Transverse colon (tissue), 4 donors: ENCODE data around the gene RELT. TPM values are rescaled to one million over a fixed set of nuclear protein-coding genes. Genes with fewer than 3 reads are reported as not detected.

Source experiments
- DNase-seq: peaks from one replicate; pipeline ENCODE4 v3.0.0-alpha.2; 2019
- H3K27ac ChIP-seq, 4 donors: fragments of 200-600 bp; sonication (generic); 2 replicates each; pipeline ENCODE4 v1.5.1; 2016 to 2018; ENCODE audit warnings: inconsistent platforms in 4 of 4
- H3K27me3 ChIP-seq: fragments of 200-600 bp; sonication (generic); 2 replicates; pipeline ENCODE4 v1.5.1; 2017; ENCODE audit warnings: inconsistent platforms
- H3K36me3 ChIP-seq, 4 donors: fragments of 200-600 bp; sonication (generic); 2 replicates each; pipeline ENCODE4 v1.5.1; 2017 to 2019; ENCODE audit warnings: inconsistent platforms in 4 of 4
- H3K4me1 ChIP-seq, 4 donors: fragments of 200-600 bp; sonication (generic); 2 replicates each; pipeline ENCODE4 v1.5.1; 2017 to 2020; ENCODE audit warnings: inconsistent platforms in 4 of 4
- H3K4me3 ChIP-seq, 4 donors: fragments of 200-600 bp; sonication (generic); 1 replicate in 1 of 4; 2 replicates in 3 of 4; pipeline versions ENCODE4 v1.5.1 to v1.6.1; 2017 to 2019; ENCODE audit warnings: inconsistent platforms in 4 of 4
- H3K9me3 ChIP-seq, 2 donors: fragments of 200-600 bp; sonication (generic); 2 replicates each; pipeline ENCODE4 v1.5.1; 2017 to 2019; ENCODE audit warnings: inconsistent platforms in 2 of 2
- EP300 ChIP-seq: sonication (generic); formaldehyde crosslinking; IDR thresholded peaks from one replicate; pipeline ENCODE4 v1.6.1; 2017; ENCODE audit warnings: antibody characterized with exemption, low read depth
- POLR2A ChIP-seq: fragments of 450-650 bp; IDR thresholded peaks from one replicate; pipeline ENCODE4 v1.6.1; 2016; ENCODE audit warnings: antibody characterized with exemption, mild to moderate bottlenecking, moderate library complexity
- POLR2AphosphoS5 ChIP-seq, 3 donors: sonication (generic); formaldehyde crosslinking; IDR thresholded peaks; one replicate each; pipeline ENCODE4 v1.6.1; 2016; ENCODE audit warnings: antibody characterized with exemption in 3 of 3
- WGBS, 2 donors: methylation state at CpG; one replicate each; pipeline ENCODE4 v1.1.5; 2018; ENCODE audit warnings: low coverage in 1 of 2; 5-methylcytosine and 5-hydroxymethylcytosine counted together
- in situ Hi-C, 4 donors: fragments of 200-750 bp; cut with MboI; loops; one replicate each; pipeline versions ENCODE4 v1.15.0 to v1.15.1; 2017; ENCODE audit warnings: low sequenced_read_pairs in 3 of 4, low pct_ligation_motif_present in 1 of 4, low pct_unique_long_range_greater_than_20kb in 1 of 4
- intact Hi-C: fragments of 100-400 bp; cut with DNase I; formaldehyde crosslinking; loops from one replicate; pipeline ENCODE4 v1.15.1; 2023; ENCODE audit warnings: low total_unique reads
- total RNA-seq, 4 donors: library from RNA; depleted of rRNA; stranded (reverse); fragments of >200 nt; gene quantifications; one replicate each; pipeline ENCODE4 v1.1.0, GENCODE V29; 2016
- TF ChIP-seq, protein P1 (sequence below), 5 experiments: fragments of 200-600 bp in 3 of 5; fragments of 450-650 bp in 2 of 5; sonication (generic) in 3 of 5; IDR thresholded peaks; 1 replicate in 2 of 5; 2 replicates in 3 of 5; pipeline ENCODE4 v1.5.1; 2016 to 2017; ENCODE audit warnings: antibody characterized with exemption in 5 of 5, inconsistent platforms in 3 of 5, mild to moderate bottlenecking in 2 of 5, moderate library complexity in 1 of 5

The RELT gene
- total RNA-seq, 4 donors from 2014 or later, result 2.0 to 10.1 (median 6.1) TPM

DNA sequence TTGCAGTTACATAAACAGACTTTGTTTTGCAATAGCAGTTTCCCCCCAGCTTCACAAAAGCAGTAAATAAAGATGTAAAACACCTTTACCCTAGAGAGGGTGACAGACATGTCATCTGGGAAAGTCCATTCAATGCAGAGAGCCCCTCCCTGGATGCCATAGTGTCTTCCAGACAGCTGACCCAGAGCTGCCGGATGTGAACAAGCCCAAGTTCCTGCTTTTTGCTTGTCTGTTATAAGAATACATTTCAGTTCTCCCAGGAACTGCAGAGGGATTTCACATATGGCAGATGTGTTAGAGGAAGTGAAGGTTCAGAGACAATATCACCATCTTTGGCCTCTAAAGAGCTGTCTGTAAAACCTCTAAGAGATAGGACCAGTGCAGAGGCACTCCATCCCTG lies 48.9 kb downstream of the RELT start:
- Histone ChIP-seq H3K9me3 (no peaks in the 10 kb centered on the region), H3K4me1 (no peaks in the 10 kb centered on the region), H3K4me3 (no peak overlapping the region), H3K27ac (no peak overlapping the region), H3K27me3 (no peaks in the 10 kb centered on the region), H3K36me3 (no peaks in the 10 kb centered on the region)
- in situ Hi-C loops, result no loop called here
- no peak for DNase-seq
- 71 to 85% methylated on average over 1 of the region's 1 CpG for WGBS, 2 donors
- intact Hi-C loops, result no loop called here
- TF ChIP-seq EP300 (no peak), POLR2AphosphoS5 (IDR thresholded peaks at IDR 0.05) (no peak), POLR2A (no peak)
- TF ChIP-seq, protein P1, sequence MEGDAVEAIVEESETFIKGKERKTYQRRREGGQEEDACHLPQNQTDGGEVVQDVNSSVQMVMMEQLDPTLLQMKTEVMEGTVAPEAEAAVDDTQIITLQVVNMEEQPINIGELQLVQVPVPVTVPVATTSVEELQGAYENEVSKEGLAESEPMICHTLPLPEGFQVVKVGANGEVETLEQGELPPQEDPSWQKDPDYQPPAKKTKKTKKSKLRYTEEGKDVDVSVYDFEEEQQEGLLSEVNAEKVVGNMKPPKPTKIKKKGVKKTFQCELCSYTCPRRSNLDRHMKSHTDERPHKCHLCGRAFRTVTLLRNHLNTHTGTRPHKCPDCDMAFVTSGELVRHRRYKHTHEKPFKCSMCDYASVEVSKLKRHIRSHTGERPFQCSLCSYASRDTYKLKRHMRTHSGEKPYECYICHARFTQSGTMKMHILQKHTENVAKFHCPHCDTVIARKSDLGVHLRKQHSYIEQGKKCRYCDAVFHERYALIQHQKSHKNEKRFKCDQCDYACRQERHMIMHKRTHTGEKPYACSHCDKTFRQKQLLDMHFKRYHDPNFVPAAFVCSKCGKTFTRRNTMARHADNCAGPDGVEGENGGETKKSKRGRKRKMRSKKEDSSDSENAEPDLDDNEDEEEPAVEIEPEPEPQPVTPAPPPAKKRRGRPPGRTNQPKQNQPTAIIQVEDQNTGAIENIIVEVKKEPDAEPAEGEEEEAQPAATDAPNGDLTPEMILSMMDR (IDR thresholded peaks at IDR 0.05), result no peak

DNA sequence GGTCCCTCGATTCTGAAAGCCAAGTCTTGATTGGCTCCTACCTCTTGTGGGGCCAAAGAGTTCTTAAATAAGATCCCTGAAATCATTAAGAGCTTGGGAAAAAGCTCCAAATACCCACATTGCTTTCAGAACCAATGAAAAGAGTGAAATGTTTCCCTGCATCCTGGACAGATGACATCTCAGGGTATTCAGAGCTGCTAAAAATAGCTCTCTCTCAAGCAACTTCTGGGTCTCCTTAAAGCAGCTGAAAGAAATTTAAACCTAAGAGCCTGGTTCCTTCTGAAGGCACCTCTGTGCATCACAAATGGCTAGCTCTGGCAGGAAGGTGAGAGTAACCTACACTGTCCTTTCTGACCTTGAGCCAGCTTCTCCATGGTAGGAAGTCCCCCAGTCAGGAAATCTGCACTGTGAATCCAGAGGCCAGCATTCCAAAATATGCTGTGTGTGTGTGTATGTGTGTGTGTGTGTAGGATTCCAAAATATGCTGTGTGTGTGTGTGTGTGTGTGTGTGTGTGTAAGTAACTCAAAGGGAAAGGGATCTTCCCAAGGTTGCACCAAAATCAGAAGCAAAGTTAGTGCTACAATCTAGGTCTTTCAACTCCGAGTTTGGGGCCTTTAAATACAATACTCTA lies 50.1 kb downstream of the RELT start:
- intact Hi-C loops, result no loop called here

DNA sequence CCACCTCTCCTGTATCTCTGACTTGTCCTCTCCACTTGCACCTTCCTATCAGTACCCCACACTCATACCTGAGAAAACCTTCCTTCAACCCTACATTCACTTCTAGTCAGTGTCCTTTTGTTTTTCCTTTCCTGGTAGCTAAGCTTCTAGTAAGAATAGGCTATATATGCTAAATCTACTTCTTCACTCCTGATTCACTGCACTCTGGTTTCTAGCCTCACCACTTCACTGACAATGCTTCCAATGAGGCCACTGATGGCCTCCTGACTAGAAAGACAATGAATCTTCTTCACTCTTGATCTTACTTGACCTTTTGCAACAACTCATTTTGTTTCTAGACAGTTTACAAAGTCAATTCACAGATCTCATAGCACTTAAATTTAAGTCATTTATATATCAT lies 52.0 kb downstream of the RELT start:
- intact Hi-C loops, result no loop called here
- Histone ChIP-seq H3K27ac (no peak overlapping the region), H3K36me3 (no peaks in the 10 kb centered on the region), H3K4me1 (no peaks in the 10 kb centered on the region), H3K9me3 (no peaks in the 10 kb centered on the region), H3K4me3 (no peak overlapping the region), H3K27me3 (no peaks in the 10 kb centered on the region)
- TF ChIP-seq POLR2AphosphoS5 (IDR thresholded peaks at IDR 0.05) (no peak), POLR2A (no peak), EP300 (no peak)
- TF ChIP-seq, protein P1 (IDR thresholded peaks at IDR 0.05), result no peak
- DNase-seq, result no peak
- in situ Hi-C loops, result no loop called here

More for the DNA sequence above, 50.1 kb downstream of the RELT start:
- in situ Hi-C loops, result no loop called here
- no peak overlapping the region for H3K27ac ChIP-seq
- H3K36me3 ChIP-seq, result no peaks in the 10 kb centered on the region
- H3K4me3 ChIP-seq, result no peak overlapping the region
- no peaks in the 10 kb centered on the region for H3K27me3 ChIP-seq
- TF ChIP-seq POLR2A, result no peak
- TF ChIP-seq, protein P1 (IDR thresholded peaks at IDR 0.05), result no peak
- TF ChIP-seq EP300, result no peak
- TF ChIP-seq POLR2AphosphoS5 (IDR thresholded peaks at IDR 0.05), result no peak
- H3K4me1 ChIP-seq, result no peaks in the 10 kb centered on the region
- 80% methylated on average over 1 to 2 of the region's 2 CpGs for WGBS, 2 donors
- DNase-seq, result no peak
- H3K9me3 ChIP-seq, result no peaks in the 10 kb centered on the region

- TF ChIP-seq EP300 (no peak), POLR2AphosphoS5 (IDR thresholded peaks at IDR 0.05) (no peak), POLR2A (no peak)
- TF ChIP-seq, protein P1 (IDR thresholded peaks at IDR 0.05), result no peak
- Histone ChIP-seq H3K27ac (no peak overlapping the region), H3K4me1 (no peaks in the 10 kb centered on the region), H3K36me3 (no peaks in the 10 kb centered on the region), H3K9me3 (no peaks in the 10 kb centered on the region), H3K27me3 (no peaks in the 10 kb centered on the region), H3K4me3 (no peak overlapping the region)
- DNase-seq, result no peak
- intact Hi-C loops (no loop called here), in situ Hi-C loops (no loop called here)
Measured at GRCh38 chr11:73428699-73429098, 52.5 kb downstream of the RELT start.
